ENCODE data around the gene BEGAIN. TPM values are rescaled to one million over a fixed set of nuclear protein-coding genes. Genes with fewer than 3 reads are reported as not detected.
"Not testable (repeated sequence)": the region's sequence is repeated elsewhere in the genome, so short reads cannot be mapped to it uniquely, and the experiment has no call there.

The BEGAIN gene
- total RNA-seq, 1 experiment from 2014 or later, result not detected

DNA sequence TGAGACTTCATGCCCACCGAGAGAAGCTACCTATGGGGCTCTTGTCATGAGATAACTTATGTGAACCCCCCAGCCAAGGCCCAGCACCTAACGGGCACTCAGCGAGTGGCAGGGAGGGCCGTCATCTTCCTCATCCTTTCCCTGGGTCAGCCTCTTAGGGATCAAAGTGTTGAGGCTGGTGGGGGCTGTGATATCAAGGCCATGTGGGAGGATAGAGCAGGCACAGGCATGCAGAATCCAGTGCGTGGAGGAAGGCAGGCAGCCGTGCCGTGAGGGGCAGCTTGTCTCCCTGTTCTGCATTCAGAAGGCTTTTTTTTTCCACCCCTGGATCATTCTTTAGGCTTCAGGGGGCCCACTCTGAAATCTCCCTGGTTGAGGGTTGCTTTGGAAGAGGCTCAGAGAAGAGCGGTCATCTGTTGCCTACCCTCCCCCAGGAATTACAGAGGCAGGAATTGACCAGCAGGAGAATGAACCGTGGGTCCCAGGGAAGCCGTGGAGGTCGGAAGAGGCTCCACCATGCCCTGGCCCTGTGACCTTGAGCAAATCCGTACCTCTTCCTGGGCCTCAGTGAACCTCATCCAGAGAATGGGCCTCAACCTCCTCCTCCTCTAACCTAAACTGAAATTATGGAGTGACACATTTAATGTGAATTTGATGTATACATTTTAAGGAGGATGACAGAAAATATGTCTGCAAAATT, 62.8 kb downstream of the BEGAIN start:
- no peak for DNase-seq (ENCODE audit: low read depth)

DNA sequence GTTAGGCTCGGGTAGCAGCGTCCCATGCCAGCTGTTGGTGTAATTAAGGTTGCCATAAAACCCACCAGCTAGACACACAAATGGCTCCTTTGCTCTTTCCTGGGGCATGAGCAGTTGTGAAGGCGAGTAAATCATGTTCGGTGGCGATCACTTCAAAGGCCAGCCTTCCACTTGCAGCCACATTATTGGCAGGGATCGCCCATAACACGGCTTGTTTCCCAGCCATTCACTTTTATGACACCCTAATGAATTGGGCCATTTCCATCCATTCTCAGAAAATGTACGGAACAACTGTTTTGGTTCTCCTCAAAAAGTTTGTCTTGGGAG, 63.4 kb downstream of the BEGAIN start:
- no peak for DNase-seq (ENCODE audit: low read depth)

DNA sequence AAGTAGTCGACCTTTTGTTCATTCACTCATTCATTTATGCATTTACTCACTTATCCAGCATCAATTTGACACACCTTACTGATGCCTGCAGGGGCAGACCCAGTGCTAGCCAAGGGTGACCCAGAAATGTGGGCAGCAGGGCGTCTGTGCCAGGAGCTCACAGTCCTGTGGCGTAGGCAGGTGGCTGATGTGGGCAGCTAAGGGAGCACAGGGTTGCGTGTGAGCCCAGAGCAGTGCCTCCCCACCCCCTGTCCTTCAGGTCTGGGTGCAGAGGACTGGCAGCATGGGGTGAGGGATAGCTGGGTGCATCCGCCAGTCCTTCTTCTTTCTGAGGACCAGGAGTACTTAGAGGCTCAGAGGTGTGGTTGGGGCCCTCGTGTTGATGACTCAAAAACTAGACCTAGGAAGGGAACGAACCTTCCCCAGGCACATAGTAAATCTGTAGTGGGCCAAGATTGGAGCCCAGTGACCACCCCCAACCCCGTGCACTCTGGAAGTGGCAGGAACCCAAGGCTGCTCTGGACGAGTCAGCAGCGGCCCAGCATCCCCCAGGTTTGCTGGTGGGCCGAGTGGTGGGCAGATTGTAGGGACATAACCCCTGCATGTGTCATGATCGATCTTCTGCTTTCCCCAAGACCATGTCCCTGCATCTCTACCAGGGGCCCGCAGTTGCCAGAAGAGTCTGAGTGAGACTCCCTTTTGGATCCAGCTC, 63.9 kb downstream of the BEGAIN start:
- no peak for DNase-seq (ENCODE audit: low read depth)

DNA sequence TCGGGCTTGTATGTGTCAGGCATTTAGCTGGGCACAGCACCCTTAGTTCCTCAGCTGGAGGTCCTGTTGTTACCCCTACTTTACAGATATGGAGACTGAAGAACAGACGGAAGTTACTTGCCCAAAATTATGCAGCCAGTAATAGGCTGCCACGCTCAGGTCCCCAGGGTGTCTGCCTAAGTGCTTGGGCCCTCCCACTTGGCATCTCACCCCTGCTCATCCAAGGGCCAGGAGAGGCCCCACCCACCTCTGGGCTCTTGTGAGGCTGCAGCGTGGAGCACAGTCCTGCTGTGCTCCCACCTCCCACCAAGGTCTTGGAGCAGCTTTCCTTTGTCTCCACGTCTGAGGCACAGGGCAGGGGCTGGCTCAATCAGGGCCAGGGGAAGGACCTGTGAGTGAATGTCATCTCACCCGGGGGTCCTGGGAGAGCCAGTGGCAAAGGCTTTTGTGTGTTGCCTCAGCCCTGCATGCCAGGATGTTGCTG, 64.6 kb downstream of the BEGAIN start:
- no peak for DNase-seq (ENCODE audit: low read depth)

DNA sequence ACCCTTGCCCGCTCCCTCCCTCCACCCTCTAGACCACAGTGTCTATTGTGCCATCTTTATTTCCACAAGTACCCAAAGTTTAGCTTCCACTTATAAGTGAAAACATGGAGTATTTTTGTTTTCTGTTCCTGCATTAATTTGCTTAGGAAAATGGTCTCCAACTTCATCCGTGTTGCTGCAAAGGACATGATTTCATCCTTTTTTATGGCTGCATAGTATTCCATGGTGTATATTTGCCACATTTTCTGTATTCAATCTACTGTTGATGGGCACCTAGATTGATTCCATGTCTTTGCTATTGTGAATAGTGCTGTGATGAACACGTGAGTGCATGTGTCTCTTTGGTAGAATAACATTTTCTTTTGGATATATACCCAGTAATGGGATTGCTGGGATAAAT, 81.2 kb downstream of the BEGAIN start:
- not testable (repeated sequence) for DNase-seq (ENCODE audit: low read depth)

DNA sequence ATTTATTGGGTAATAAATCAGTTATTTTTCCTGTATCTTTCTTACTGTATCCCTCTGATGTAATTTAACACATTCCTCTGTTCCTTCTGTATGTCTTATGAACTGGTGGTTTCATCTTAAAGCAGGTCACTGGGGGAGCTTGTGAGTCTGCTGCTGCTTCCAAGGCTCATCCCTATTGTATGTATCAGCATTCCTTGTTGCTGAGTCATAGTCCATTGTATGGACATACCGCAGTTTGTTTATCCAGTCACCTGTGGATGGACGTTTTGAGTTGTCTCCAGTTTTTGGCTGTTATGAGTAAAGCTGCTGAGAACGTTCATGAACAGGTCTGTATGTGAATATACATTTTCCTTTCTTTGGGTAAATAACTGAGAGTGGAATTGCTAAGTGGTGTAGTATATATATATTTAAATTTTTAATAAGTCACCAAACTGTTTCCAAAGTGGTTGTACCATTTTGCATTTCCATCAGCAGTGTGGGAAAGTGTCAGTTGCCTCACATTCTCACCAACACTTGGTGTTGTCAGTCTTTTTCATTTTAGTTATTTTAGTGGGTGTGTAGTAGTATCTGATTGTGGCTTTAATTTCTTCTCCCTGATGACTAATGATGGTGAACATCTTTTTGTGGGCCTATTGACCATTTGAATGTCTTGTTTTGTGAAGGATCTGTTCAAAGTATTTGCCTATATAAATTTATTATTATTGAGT, 82.7 kb downstream of the BEGAIN start:
- peak; percentile 6 for DNase-seq (ENCODE audit: low read depth)

DNA sequence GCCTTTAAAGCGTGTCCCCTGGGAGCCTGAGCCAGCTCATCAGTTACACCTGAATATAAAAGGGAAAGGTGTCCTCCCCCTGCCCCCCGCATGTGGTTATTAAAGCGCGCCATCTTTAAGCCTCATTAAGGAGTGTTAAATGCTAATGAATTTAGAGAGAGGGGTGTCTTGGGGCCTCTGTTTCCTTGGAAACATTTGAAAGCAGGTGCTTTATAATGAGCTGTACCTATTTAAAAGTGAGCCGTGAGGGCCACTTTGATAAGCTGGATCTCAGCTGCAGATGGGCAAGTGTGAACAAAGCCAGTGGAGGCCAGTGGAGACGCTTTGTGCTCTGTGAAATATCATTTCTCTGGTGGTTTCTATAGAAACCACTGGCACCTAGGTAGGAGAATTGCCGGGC, 84.0 kb downstream of the BEGAIN start:
- DNase-seq (ENCODE audit: low read depth), result no peak

DNA sequence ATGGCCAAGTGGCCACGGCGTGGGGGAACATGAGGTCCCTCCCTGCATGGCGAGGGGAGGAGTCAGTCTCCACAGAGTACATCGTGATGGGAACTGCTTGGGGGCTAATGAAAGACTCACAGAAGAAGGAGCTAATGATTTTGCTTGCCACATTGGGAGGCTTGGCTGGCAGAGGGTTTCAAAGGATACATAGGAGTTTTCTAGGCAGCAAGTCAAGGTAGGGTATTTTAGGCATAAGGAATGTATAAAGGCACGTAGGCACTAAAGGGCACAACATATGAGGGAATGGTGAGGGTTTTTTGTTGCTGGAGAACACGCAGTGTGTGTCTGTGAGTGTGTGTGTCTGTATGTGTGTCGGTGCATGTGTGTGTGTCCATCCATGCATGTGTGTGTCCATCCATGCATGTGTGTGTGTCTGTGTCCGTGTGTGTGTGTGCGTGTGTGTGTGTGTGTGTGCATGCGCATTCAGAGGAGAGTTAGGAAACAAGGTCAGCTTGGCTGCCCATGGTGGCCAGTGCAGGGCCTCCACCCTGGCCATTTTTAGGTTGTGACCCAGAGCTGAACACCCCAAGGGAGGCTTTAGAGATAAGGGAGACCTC, 84.5 kb downstream of the BEGAIN start:
- no peak for DNase-seq (ENCODE audit: low read depth)

DNA sequence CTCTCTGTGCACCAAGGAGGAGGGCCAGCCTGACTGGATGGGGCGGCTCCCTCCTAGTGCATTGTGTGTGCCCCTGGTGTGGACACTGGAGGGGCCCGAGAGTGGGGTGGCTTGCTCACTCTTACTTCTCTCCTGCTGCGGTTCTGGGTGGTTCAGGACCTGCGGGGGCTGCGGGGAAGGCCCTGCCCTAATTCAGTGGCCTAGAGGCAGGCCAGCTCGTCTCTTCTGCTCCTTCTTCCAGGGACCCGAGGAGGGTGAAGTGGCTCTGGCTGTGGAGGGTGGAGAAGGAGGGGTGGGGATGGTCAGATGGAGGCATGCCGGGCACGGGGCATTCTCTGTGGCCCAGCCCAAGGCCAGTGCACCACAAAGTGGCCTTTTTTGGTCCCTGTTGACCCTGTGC, 87.1 kb downstream of the BEGAIN start:
- DNase-seq (ENCODE audit: low read depth), result no peak

DNA sequence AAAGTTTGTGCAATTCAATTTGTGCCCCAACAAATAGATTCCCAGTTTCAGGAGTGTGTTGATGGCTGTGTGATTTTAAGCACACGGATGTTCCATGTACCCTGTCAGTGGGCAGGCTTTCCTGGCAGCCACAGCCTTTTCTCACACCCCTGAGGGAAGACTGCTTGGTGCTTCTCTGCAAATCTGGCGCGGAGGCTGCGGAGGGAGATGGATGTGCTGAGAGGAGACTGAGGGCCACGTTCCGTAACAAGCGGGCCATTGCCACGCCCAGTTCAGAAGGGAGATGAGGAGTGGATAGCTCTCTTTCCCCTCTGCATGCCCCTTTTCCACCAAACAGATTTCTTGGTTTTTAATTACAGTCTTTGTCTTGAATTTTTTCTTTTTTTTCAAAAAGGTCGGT, 89.1 kb downstream of the BEGAIN start:
- DNase-seq (ENCODE audit: low read depth), result no peak

DNA sequence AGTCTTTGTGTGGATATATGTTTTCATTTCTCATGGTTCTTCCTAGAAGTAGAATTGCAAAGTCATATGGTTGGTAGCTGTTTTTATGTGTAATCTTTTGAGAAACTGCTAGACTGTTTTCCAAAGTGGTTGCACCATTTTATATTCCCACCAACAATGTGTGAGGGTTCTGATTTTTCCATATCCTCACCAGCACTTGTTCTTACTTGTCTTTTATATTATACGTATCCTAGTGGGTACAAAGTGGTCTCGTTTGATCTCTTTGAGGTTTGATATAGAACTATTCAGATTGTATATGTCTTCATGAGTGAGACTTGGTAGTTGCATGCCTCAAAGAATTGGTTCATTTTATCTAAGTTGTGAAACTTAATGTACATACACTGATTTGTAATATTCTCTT, 91.3 kb downstream of the BEGAIN start:
- no peak for DNase-seq (ENCODE audit: low read depth)

DNA sequence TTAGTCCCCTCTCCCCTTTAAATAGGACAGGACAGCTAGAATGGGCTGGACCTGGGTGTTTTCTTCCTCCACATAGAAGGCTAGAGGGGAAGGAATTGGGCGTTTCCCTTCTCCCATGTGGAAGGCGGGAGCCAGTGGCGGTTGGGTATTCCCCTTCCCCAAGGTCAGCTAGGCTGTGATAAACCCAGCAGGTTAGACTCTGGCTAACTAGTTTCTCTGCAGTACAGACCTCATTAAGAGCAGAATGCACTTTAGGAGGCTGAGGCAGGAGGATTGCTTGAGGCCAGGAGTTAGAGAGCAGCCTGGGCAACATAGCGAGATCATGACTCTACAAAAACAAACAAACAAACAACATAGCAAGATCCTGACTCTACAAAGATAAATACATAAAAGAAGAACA, 92.6 kb downstream of the BEGAIN start:
- no peak for DNase-seq (ENCODE audit: low read depth)

DNA sequence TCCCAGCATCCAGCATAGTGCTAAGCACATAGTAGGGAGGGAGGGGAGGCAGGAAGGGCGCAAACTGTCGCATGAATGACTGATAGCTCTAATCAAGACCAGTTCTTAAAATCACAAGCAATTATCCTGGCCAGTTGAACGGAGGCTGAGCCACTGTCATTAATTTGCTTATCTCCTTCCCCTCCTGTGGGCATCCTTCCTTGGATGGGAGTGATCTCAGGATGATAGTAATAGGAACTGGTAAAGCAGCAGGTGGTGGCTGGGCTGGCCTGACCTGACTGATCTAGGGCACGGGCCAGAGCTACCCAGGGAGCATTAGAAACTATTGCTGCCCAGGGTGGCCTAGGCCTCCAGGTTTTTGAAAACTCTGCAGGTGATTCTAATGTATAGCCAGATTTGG, 97.0 kb downstream of the BEGAIN start:
- DNase-seq (ENCODE audit: low read depth), result no peak

DNA sequence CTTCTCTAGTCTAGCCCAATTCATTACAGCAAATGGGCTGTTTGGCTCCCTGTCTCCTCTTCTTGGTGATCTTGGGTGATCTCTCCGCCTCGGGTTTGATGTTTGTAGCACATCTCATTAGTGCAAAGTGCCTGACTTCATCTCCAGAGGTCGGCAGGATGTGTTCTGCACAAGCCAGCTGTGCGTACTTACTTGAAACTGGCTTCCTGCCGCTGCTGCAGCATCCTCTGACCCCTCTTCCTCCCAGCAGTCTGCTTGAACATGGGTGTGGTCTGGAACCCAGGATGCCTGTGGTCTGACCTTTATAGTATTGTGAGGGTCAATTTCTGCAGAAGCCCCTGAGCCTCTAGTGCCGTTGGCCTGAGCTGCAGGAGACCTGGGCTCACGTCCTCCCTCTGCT, 99.2 kb downstream of the BEGAIN start:
- DNase-seq (ENCODE audit: low read depth), result no peak

DNA sequence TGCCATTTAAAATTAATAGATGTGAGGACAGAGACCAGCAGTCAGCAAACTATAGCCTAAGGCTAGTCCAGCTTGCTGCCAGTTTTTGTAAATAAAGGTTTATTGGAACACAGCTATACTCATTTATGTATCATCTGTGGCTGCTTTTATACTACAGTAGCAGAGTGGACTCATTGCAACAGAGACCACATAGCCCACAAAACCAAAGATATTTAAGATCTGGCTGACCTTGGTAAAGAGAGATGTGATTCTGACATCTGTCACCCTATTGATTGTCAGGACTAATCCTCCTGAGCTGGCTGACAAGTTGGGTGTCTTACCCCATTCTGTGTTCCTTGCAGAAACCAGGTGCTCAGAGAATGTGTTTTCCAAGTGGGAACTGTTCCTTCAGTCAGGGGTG, 99.9 kb downstream of the BEGAIN start:
- no peak for DNase-seq (ENCODE audit: low read depth)

Other genes with a start within 250 kb of the BEGAIN start
- 9.7 and 16.2 TPM in 2 replicates for gene WDR25, start 210.9 kb downstream of the BEGAIN start, total RNA-seq (2014; rRNA removed)
- not detected in 2 replicates for gene DLK1, start 139.5 kb upstream of the BEGAIN start, total RNA-seq (2014; rRNA removed)
- 80.9 and 81.0 TPM in 2 replicates for gene MEG3, start 238.7 kb upstream of the BEGAIN start, total RNA-seq (2014; rRNA removed)